CD14-positive monocyte (primary cell): ENCODE results near the gene IFNL1. TPM values are rescaled to one million over a fixed set of nuclear protein-coding genes. Genes with fewer than 3 reads are reported as not detected.

ENCODE experiments used
- DNase-seq, 3 donors: peaks; one replicate each; pipeline ENCODE4 v3.0.0-alpha.2; 2011 to 2022
- H2AFZ ChIP-seq: 2 replicates; pipeline ENCODE4 v1.6.0; 2012; ENCODE audit warnings: mild to moderate bottlenecking, low read depth, low read length, inconsistent platforms; ENCODE audit not compliant: insufficient read depth, poor library complexity, severe bottlenecking
- H3K27ac ChIP-seq, 2 donors: 1 replicate in 1 of 2; 2 replicates in 1 of 2; pipeline ENCODE4 v1.5.1; 2012 to 2013; ENCODE audit warnings: low read length in 2 of 2, control low read depth in 1 of 2, inconsistent platforms in 1 of 2, low read depth in 1 of 2, mild to moderate bottlenecking in 1 of 2
- H3K27me3 ChIP-seq, 2 donors: one replicate each; pipeline versions ENCODE4 v1.6.0 to v1.6.1; 2011 to 2013; ENCODE audit warnings: low read length in 2 of 2; ENCODE audit not compliant: control insufficient read depth in 2 of 2, insufficient read depth in 2 of 2
- H3K36me3 ChIP-seq, 2 donors: replicated peaks in 1 of 2; 1 replicate in 1 of 2; 2 replicates in 1 of 2; pipeline versions ENCODE4 v1.5.1 to v1.6.1; 2012 to 2013; ENCODE audit warnings: low read length in 2 of 2, control low read depth in 1 of 2, inconsistent platforms in 1 of 2, mild to moderate bottlenecking in 1 of 2; ENCODE audit not compliant: insufficient read depth in 2 of 2, control insufficient read depth in 1 of 2
- H3K4me1 ChIP-seq, 2 donors: 1 replicate in 1 of 2; 2 replicates in 1 of 2; pipeline versions ENCODE4 v1.5.1 to v1.6.1; 2012 to 2013; ENCODE audit warnings: low read length in 2 of 2, control low read depth in 1 of 2, inconsistent platforms in 1 of 2, mild to moderate bottlenecking in 1 of 2, moderate library complexity in 1 of 2; ENCODE audit not compliant: insufficient read depth in 2 of 2, control insufficient read depth in 1 of 2
- H3K4me2 ChIP-seq: replicated peaks from 2 replicates; pipeline ENCODE3; 2012; ENCODE audit warnings: low read length, moderate library complexity, mild to moderate bottlenecking; ENCODE audit not compliant: poor library complexity, severe bottlenecking; ENCODE audit errors: extremely low read depth
- H3K4me3 ChIP-seq, 3 experiments: fragments of 200-600 bp in 1 of 3; sonication (generic) in 1 of 3; replicated peaks in 1 of 3; 1 replicate in 2 of 3; 2 replicates in 1 of 3; pipeline ENCODE4 v1.5.1; 2011 to 2013; ENCODE audit warnings: low read length in 3 of 3, mild to moderate bottlenecking in 3 of 3, control low read depth in 2 of 3, low read depth in 2 of 3, inconsistent platforms in 1 of 3, moderate library complexity in 1 of 3
- H3K79me2 ChIP-seq: 2 replicates; pipeline ENCODE4 v1.6.0; 2012; ENCODE audit warnings: mild to moderate bottlenecking, control low read depth, inconsistent platforms, low read length, moderate library complexity; ENCODE audit not compliant: insufficient read depth
- H3K9ac ChIP-seq: 2 replicates; pipeline ENCODE4 v1.6.0; 2017; ENCODE audit warnings: low read length, mild to moderate bottlenecking; ENCODE audit not compliant: insufficient read depth, poor library complexity, severe bottlenecking
- H3K9me3 ChIP-seq, 2 donors: replicated peaks in 1 of 2; 1 replicate in 1 of 2; 2 replicates in 1 of 2; pipeline versions ENCODE4 v1.5.1 to v1.6.1; 2012 to 2013; ENCODE audit warnings: low read length in 2 of 2, control low read depth in 1 of 2; ENCODE audit not compliant: control insufficient read depth in 1 of 2, insufficient read depth in 1 of 2
- H4K20me1 ChIP-seq: 2 replicates; pipeline ENCODE4 v1.6.0; 2012; ENCODE audit warnings: mild to moderate bottlenecking, low read length, control low read depth, moderate library complexity; ENCODE audit not compliant: insufficient read depth
- H3K27ac Mint-ChIP-seq, 7 donors: one replicate each; pipeline ENCODE4 v1.8.0; 2020; ENCODE audit warnings: mild to moderate bottlenecking in 7 of 7, mixed read lengths in 7 of 7, moderate library complexity in 6 of 7, inconsistent platforms in 2 of 7
- H3K27me3 Mint-ChIP-seq, 3 donors: one replicate each; pipeline ENCODE4 v1.8.0; 2021 to 2022; ENCODE audit warnings: low read depth in 3 of 3, mild to moderate bottlenecking in 3 of 3, mixed read lengths in 3 of 3, moderate library complexity in 3 of 3, inconsistent platforms in 1 of 3
- H3K36me3 Mint-ChIP-seq, 2 donors: one replicate each; pipeline ENCODE4 v1.8.0; 2020; ENCODE audit warnings: mixed read lengths in 2 of 2, inconsistent platforms in 1 of 2, mild to moderate bottlenecking in 1 of 2
- H3K4me1 Mint-ChIP-seq: one replicate; pipeline ENCODE4 v1.8.0; 2020; ENCODE audit warnings: mild to moderate bottlenecking, mixed read lengths
- H3K4me3 Mint-ChIP-seq, 2 donors: one replicate each; pipeline ENCODE4 v1.8.0; 2020; ENCODE audit warnings: mild to moderate bottlenecking in 2 of 2, mixed read lengths in 2 of 2, moderate library complexity in 1 of 2
- H3K9me3 Mint-ChIP-seq, 7 donors: one replicate each; pipeline ENCODE4 v1.8.0; 2020 to 2022; ENCODE audit warnings: mixed read lengths in 7 of 7, mild to moderate bottlenecking in 6 of 7, moderate library complexity in 6 of 7, inconsistent platforms in 2 of 7
- WGBS: methylation state at CpG from one replicate; pipeline ENCODE4 v1.1.5; 2013; ENCODE audit warnings: missing lambda C conversion rate; ENCODE audit not compliant: insufficient coverage; 5-methylcytosine and 5-hydroxymethylcytosine counted together
- intact Hi-C, 2 donors: fragments of 100-400 bp; cut with micrococcal nuclease; formaldehyde crosslinking; loops; one replicate each; pipeline versions ENCODE4 v1.15.0 to v1.15.1; 2023
- polyA plus RNA-seq, 3 donors: library from polyadenylated mRNA; depleted of rRNA in 1 of 3; unstranded in 2 of 3; stranded (reverse) in 1 of 3; fragments of 300-500 nt in 2 of 3; fragments of >200 nt in 1 of 3; fragmentation: Illumina TruSeq in 2 of 3; gene quantifications; 1 replicate in 2 of 3; 2 replicates in 1 of 3; pipeline ENCODE4 v1.2.3, GENCODE V29; 2012 to 2021
- TF ChIP-seq, protein P1 (sequence below): fragments of 200-600 bp; IDR thresholded peaks from one replicate; pipeline ENCODE4 v1.8.0; 2022; ENCODE audit warnings: antibody characterized with exemption, mild to moderate bottlenecking

Gene IFNL1
- polyA plus RNA-seq, 3 donors: not detected

DNA sequence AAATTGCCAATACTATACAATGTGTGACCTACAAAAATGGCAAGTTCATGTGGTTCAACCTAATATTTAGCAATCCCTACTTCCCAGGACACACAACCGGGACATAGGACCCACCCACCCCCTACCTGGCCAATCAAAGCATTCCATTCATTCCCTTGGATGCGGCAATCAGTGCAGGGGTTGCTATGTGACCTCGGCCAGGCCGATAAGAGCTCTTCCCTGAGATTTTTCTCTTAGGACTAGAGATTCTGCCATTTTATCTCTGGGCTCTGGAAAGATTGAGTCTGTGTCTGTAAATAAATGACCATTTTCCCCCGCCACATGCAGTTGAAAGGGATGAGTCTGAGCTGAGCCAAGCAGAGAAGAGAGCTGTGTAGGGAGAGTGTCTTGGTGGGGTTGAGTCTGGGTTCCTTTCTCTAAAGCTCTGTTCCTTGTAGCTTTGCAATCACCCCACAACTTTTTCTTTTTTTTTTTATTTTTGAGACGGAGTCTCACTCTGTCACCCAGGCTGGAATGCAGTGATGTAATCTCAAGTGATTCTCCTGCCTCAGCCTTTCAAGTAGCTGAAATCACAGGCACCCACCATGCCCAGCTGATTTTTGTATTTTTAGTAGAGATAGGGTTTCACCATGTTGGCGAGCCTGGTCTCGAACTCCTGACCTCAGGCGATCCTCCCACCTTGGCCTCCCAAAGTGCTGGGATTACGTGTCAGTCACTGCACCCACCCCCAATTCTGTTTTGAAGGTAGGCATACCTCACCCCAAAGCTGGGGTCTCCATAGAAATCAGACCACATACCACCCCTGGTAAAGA, 7.4 kb downstream of the IFNL1 start:
- H3K4me2 ChIP-seq: no peak overlapping the region
- H2AFZ ChIP-seq: no peak overlapping the region
- Mint-ChIP-seq H3K36me3 (peaks cover 4 to 5% of the 10 kb centered on the region in 2 donors), H3K27ac (no peak overlapping the region), H3K4me3 (no peak overlapping the region), H3K4me1 (peaks cover 5% of the 10 kb centered on the region), H3K9me3 (peaks cover 0 to 2% (median 0%) of the 10 kb centered on the region in 7 donors), H3K27me3 (peaks cover 0 to 4% (median 4%) of the 10 kb centered on the region in 3 donors)
- no peaks in the 10 kb centered on the region for H3K79me2 ChIP-seq
- 81% methylated on average over 5 of the region's 10 CpGs for WGBS
- H3K36me3 ChIP-seq: no peaks in the 10 kb centered on the region
- intact Hi-C loops: no loop called here
- H4K20me1 ChIP-seq: no peaks in the 10 kb centered on the region
- H3K27ac ChIP-seq: no peak overlapping the region
- no peaks in the 10 kb centered on the region for H3K27me3 ChIP-seq
- no peak for DNase-seq
- no peak overlapping the region for H3K4me3 ChIP-seq
- H3K9me3 ChIP-seq: peaks cover 0 to 5% of the 10 kb centered on the region in 2 donors
- TF ChIP-seq, protein P1, sequence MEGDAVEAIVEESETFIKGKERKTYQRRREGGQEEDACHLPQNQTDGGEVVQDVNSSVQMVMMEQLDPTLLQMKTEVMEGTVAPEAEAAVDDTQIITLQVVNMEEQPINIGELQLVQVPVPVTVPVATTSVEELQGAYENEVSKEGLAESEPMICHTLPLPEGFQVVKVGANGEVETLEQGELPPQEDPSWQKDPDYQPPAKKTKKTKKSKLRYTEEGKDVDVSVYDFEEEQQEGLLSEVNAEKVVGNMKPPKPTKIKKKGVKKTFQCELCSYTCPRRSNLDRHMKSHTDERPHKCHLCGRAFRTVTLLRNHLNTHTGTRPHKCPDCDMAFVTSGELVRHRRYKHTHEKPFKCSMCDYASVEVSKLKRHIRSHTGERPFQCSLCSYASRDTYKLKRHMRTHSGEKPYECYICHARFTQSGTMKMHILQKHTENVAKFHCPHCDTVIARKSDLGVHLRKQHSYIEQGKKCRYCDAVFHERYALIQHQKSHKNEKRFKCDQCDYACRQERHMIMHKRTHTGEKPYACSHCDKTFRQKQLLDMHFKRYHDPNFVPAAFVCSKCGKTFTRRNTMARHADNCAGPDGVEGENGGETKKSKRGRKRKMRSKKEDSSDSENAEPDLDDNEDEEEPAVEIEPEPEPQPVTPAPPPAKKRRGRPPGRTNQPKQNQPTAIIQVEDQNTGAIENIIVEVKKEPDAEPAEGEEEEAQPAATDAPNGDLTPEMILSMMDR: no peak
- no peaks in the 10 kb centered on the region for H3K4me1 ChIP-seq
- H3K9ac ChIP-seq: no peak overlapping the region

DNA sequence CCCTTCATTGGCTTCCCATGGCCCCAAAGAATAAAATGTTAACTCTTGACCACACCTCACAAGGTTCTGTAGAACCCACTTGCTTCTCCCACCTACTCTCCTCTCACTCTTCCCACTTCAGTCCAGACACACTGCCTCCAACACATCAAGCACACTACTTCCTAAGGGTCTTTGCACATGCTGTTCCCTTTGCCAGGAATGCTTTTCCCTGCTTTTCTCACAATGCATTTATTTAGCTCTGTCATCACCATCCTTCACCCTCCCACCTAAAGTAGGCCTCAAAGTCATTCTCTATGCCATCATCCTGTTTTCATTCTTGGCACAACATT, 7.9 kb downstream of the IFNL1 start:
- Histone ChIP-seq H3K79me2 (no peaks in the 10 kb centered on the region), H3K9ac (no peak overlapping the region), H3K27me3 (no peaks in the 10 kb centered on the region), H4K20me1 (no peaks in the 10 kb centered on the region), H3K36me3 (no peaks in the 10 kb centered on the region), H3K4me3 (no peak overlapping the region), H3K9me3 (peaks cover 0 to 5% of the 10 kb centered on the region in 2 donors), H3K27ac (no peak overlapping the region), H3K4me2 (no peak overlapping the region), H3K4me1 (no peaks in the 10 kb centered on the region), H2AFZ (no peak overlapping the region)
- Mint-ChIP-seq H3K36me3 (peaks cover 4 to 9% of the 10 kb centered on the region in 2 donors), H3K9me3 (peaks cover 0 to 4% (median 0%) of the 10 kb centered on the region in 7 donors), H3K4me1 (peaks cover 5% of the 10 kb centered on the region), H3K27ac (no peak overlapping the region), H3K4me3 (no peak overlapping the region), H3K27me3 (peaks cover 0 to 4% (median 4%) of the 10 kb centered on the region in 3 donors)
- TF ChIP-seq, protein P1: no peak
- intact Hi-C loops: no loop called here
- DNase-seq: no peak
